HG03139 (cell line): ENCODE results near the gene LAMP1.
"Not testable (repeated sequence)": the region's sequence is repeated elsewhere in the genome, so short reads cannot be mapped to it uniquely, and the experiment has no call there.

ENCODE experiments used
- ATAC-seq: cut with Tn5 transposase; IDR thresholded peaks from one replicate; pipeline ENCODE4 v1.9.1; 2021; ENCODE audit not compliant: unreplicated experiment

LAMP1 gene

GRCh38 chr13:113295776-113296175 lies 1.3 kb upstream of the LAMP1 start:
- no peak for ATAC-seq

GRCh38 chr13:113297370-113298042 lies 467 bp downstream of the LAMP1 start:
- peak; percentile 25 for ATAC-seq

GRCh38 chr13:113298043-113298945 lies 1.3 kb downstream of the LAMP1 start:
- ATAC-seq: no peak

GRCh38 chr13:113299951-113300350 lies 2.9 kb downstream of the LAMP1 start:
- no peak for ATAC-seq

GRCh38 chr13:113302986-113303385 lies 5.9 kb downstream of the LAMP1 start:
- ATAC-seq: no peak

GRCh38 chr13:113304121-113304520 lies 7.1 kb downstream of the LAMP1 start:
- no peak for ATAC-seq

GRCh38 chr13:113305208-113305607 lies 8.2 kb downstream of the LAMP1 start:
- no peak for ATAC-seq

GRCh38 chr13:113307491-113307890 lies 10.5 kb downstream of the LAMP1 start:
- no peak for ATAC-seq

- ATAC-seq: no peak
Observed at GRCh38 chr13:113309473-113309872, 12.4 kb downstream of the LAMP1 start.

- ATAC-seq: not testable (repeated sequence)
Observed at GRCh38 chr13:113314112-113314511, 17.1 kb downstream of the LAMP1 start.

GRCh38 chr13:113314895-113315470 lies 17.9 kb downstream of the LAMP1 start:
- not testable (repeated sequence) for ATAC-seq

GRCh38 chr13:113315992-113316391 lies 19.0 kb downstream of the LAMP1 start:
- no peak for ATAC-seq

GRCh38 chr13:113317031-113317430 lies 20.0 kb downstream of the LAMP1 start:
- ATAC-seq: no peak

- no peak for ATAC-seq
Observed at GRCh38 chr13:113318956-113319355, 21.9 kb downstream of the LAMP1 start.

GRCh38 chr13:113319371-113319770 lies 22.3 kb downstream of the LAMP1 start:
- ATAC-seq: no peak

GRCh38 chr13:113320226-113320875 lies 23.3 kb downstream of the LAMP1 start:
- no peak for ATAC-seq

- no peak for ATAC-seq
Observed at GRCh38 chr13:113321546-113321945, 24.5 kb downstream of the LAMP1 start.

GRCh38 chr13:113322043-113322461 lies 25.0 kb downstream of the LAMP1 start:
- no peak for ATAC-seq

GRCh38 chr13:113322890-113323651 lies 26.0 kb downstream of the LAMP1 start:
- no peak for ATAC-seq

- no peak for ATAC-seq
Observed at GRCh38 chr13:113323869-113324268, 26.8 kb downstream of the LAMP1 start.

- no peak for ATAC-seq
Observed at GRCh38 chr13:113324398-113324797, 27.4 kb downstream of the LAMP1 start.
